IPS-20b (cell line): ENCODE data around the gene CDHR3.
A peak's percentile ranks its signal among the peaks of the same experiment; 100 is the strongest.

ENCODE experiments used
- H3K27ac ChIP-seq: one replicate; pipeline ENCODE4 v1.5.1; 2013; ENCODE audit warnings: low read length
- H3K27me3 ChIP-seq: 2 replicates; pipeline ENCODE4 v1.6.1; 2013; ENCODE audit warnings: mild to moderate bottlenecking, low read length, inconsistent platforms; ENCODE audit not compliant: insufficient read depth
- H3K36me3 ChIP-seq: 2 replicates; pipeline ENCODE4 v1.6.1; 2013; ENCODE audit warnings: low read depth, mild to moderate bottlenecking, inconsistent platforms, low read length, moderate library complexity; ENCODE audit not compliant: insufficient read depth
- H3K4me1 ChIP-seq: 2 replicates; pipeline ENCODE4 v1.6.1; 2013; ENCODE audit warnings: mild to moderate bottlenecking, control low read depth, inconsistent platforms, low read length, moderate library complexity; ENCODE audit not compliant: insufficient read depth
- H3K4me3 ChIP-seq: 2 replicates; pipeline ENCODE4 v1.5.1; 2013; ENCODE audit warnings: mild to moderate bottlenecking, low read length, inconsistent platforms
- H3K9ac ChIP-seq: 2 replicates; pipeline ENCODE4 v1.6.1; 2013; ENCODE audit warnings: low read depth, mild to moderate bottlenecking, inconsistent platforms, low read length, moderate library complexity
- H3K9me3 ChIP-seq: 2 replicates; pipeline ENCODE4 v1.6.1; 2013; ENCODE audit warnings: mild to moderate bottlenecking, low read depth, low read length, inconsistent platforms; ENCODE audit not compliant: insufficient read depth

CDHR3 gene

DNA sequence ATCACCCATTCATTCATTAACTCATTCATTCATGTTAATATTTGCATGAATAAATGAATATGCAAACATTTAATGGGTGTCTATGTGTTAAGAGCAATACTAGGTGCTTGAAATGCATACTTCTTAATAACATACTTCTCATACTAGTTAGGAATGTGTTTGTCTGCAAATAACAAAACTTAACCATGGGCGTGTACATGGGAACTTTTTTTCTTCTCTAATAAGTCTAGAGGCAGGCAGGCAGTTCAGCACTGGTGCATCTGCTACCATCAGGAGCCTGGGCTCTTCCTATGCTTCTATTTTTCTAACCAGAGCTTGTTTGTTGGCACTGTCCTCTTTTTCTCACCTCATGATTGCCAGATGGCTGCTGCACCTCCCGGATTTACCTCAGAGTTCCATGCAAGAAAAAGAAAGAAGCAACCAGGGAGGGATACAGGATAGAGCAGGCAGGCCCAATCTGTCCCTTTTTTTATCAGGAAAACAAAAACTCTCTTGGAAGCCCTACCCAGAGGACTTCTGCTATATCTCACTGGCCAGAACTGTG, 22.7 kb downstream of the CDHR3 start:
- Histone ChIP-seq H3K9me3 (no peaks in the 10 kb centered on the region), H3K4me1 (peaks cover 47% of the 10 kb centered on the region), H3K9ac (no peak overlapping the region), H3K27me3 (no peaks in the 10 kb centered on the region), H3K4me3 (no peak overlapping the region), H3K36me3 (no peaks in the 10 kb centered on the region), H3K27ac (no peak overlapping the region)

GRCh38 chr7:105987046-105987445, 24.0 kb downstream of the CDHR3 start:
- Histone ChIP-seq H3K36me3 (no peaks in the 10 kb centered on the region), H3K9ac (no peak overlapping the region), H3K4me1 (peaks cover 49% of the 10 kb centered on the region), H3K9me3 (no peaks in the 10 kb centered on the region), H3K4me3 (no peak overlapping the region), H3K27me3 (no peaks in the 10 kb centered on the region), H3K27ac (no peak overlapping the region)

GRCh38 chr7:105988276-105988675, 25.2 kb downstream of the CDHR3 start:
- no peak overlapping the region for H3K27ac ChIP-seq
- H3K9me3 ChIP-seq, result no peaks in the 10 kb centered on the region
- peaks cover 54% of the 10 kb centered on the region for H3K4me1 ChIP-seq
- no peaks in the 10 kb centered on the region for H3K27me3 ChIP-seq
- H3K36me3 ChIP-seq, result no peaks in the 10 kb centered on the region
- H3K4me3 ChIP-seq, result no peak overlapping the region
- no peak overlapping the region; the same call in 1 of the 2 replicates for H3K9ac ChIP-seq

- Histone ChIP-seq H3K9ac (no peak overlapping the region), H3K36me3 (no peaks in the 10 kb centered on the region), H3K4me3 (no peak overlapping the region), H3K27ac (no peak overlapping the region), H3K9me3 (no peaks in the 10 kb centered on the region), H3K4me1 (peaks cover 54% of the 10 kb centered on the region), H3K27me3 (no peaks in the 10 kb centered on the region)
Measured at GRCh38 chr7:105989191-105989590, 26.1 kb downstream of the CDHR3 start.

DNA sequence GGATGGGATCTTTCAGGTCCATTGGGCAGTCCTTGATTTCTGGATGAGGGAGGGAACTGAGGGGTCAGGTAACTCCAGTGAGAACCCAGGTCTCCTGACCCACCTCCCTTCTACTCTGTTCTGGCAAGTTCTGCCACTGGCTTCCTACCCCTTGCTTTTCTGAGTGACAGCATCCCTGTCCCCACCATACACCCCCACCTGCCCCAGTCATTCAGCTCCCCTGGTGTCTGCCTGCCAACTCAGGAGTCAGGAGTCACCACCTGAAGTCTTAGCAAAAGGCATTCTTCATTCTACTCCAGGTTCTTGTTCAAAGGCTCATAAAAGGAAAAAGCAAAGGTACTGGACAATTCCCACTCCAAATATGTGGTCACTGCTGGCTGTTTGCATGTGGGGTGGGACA, 26.6 kb downstream of the CDHR3 start:
- Histone ChIP-seq H3K27me3 (no peaks in the 10 kb centered on the region), H3K9ac (peak overlapping the region; percentile 39; the same call in 1 of the 2 replicates), H3K9me3 (no peaks in the 10 kb centered on the region), H3K27ac (peak overlapping the region; percentile 53), H3K4me3 (no peak overlapping the region; the same call in 1 of the 2 replicates), H3K4me1 (peaks cover 54% of the 10 kb centered on the region), H3K36me3 (no peaks in the 10 kb centered on the region)

DNA sequence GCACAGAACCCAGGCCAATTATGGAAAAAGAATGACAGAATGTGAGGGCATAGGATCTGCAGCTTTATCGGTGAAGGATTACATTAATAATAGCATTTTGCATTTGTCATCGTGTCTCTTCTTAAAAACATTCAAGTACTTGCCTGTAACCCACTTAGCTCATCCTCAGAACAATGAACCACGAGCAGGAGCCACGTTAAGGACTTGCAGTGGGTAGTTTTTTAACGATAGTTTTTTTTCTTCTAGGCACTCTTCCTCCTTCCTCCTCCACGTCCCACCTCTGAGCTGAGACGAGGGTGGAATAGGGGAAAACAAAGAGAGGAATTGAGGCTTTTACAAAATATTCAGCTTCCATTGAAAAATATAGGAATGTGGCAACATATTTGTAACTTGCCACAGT, 27.1 kb downstream of the CDHR3 start:
- Histone ChIP-seq H3K36me3 (no peaks in the 10 kb centered on the region), H3K9me3 (no peaks in the 10 kb centered on the region), H3K4me1 (peaks cover 54% of the 10 kb centered on the region), H3K4me3 (no peak overlapping the region; the same call in 1 of the 2 replicates), H3K9ac (peak overlapping the region; percentile 39; the same call in 1 of the 2 replicates), H3K27me3 (no peaks in the 10 kb centered on the region), H3K27ac (peak overlapping the region; percentile 53)

DNA sequence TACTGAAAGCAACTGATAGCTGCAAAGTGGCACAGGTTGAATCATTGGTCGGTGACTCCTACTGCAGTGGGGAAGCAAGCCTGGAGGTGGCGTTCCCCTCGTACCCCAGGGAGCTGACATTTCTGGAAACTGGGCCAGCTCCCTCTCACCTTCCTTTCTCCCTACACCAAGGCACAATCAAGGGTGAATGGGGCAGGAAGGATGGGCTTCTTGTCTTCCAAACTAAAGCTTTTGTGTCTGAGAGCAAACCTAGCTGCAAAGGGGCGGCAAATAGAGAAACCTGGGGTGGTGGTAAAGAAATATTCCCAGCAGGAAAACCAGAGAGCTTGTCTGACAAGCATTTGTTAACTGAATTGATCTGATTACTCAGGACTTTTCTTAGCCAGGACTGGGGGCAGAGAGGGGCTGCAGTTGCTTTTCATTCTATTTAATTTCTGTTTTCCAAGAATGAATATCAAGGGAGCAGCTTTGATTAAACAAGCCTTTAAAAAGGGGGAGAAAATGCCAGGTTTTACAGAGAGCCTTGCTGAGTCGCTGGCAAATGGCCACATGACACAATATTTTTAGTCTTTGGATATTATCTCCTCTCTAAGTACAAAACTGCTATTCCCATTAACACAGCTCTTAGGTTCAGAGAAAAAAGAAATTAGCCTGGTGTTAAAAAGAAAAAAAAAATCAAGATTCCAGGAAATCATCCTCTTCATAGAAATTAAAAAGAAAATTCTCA, 27.8 kb downstream of the CDHR3 start:
- Histone ChIP-seq H3K27me3 (no peaks in the 10 kb centered on the region), H3K4me1 (peaks cover 46% of the 10 kb centered on the region), H3K36me3 (no peaks in the 10 kb centered on the region), H3K27ac (peak overlapping the region; percentile 53), H3K9ac (peak overlapping the region; percentile 52; the same call in 1 of the 2 replicates), H3K9me3 (no peaks in the 10 kb centered on the region), H3K4me3 (peak overlapping the region; percentile 8; the same call in 1 of the 2 replicates)

GRCh38 chr7:105992905-105993304, 29.8 kb downstream of the CDHR3 start:
- H3K4me1 ChIP-seq, result peaks cover 33% of the 10 kb centered on the region
- H3K9ac ChIP-seq, result no peak overlapping the region
- no peaks in the 10 kb centered on the region for H3K36me3 ChIP-seq
- H3K27me3 ChIP-seq, result no peaks in the 10 kb centered on the region
- H3K4me3 ChIP-seq, result no peak overlapping the region
- H3K27ac ChIP-seq, result no peak overlapping the region
- H3K9me3 ChIP-seq, result no peaks in the 10 kb centered on the region

GRCh38 chr7:105996860-105997737, 34.0 kb downstream of the CDHR3 start:
- Histone ChIP-seq H3K36me3 (no peaks in the 10 kb centered on the region), H3K4me3 (no peak overlapping the region), H3K9ac (no peak overlapping the region), H3K27me3 (no peaks in the 10 kb centered on the region), H3K4me1 (peaks cover 8% of the 10 kb centered on the region; the same call in 1 of the 2 replicates), H3K9me3 (no peaks in the 10 kb centered on the region), H3K27ac (no peak overlapping the region)

GRCh38 chr7:105999256-105999655, 36.2 kb downstream of the CDHR3 start:
- no peaks in the 10 kb centered on the region for H3K27me3 ChIP-seq
- H3K9ac ChIP-seq, result no peak overlapping the region
- no peak overlapping the region for H3K27ac ChIP-seq
- peaks cover 6% of the 10 kb centered on the region; the same call in 1 of the 2 replicates for H3K4me1 ChIP-seq
- no peaks in the 10 kb centered on the region for H3K36me3 ChIP-seq
- H3K9me3 ChIP-seq, result no peaks in the 10 kb centered on the region
- H3K4me3 ChIP-seq, result no peak overlapping the region

DNA sequence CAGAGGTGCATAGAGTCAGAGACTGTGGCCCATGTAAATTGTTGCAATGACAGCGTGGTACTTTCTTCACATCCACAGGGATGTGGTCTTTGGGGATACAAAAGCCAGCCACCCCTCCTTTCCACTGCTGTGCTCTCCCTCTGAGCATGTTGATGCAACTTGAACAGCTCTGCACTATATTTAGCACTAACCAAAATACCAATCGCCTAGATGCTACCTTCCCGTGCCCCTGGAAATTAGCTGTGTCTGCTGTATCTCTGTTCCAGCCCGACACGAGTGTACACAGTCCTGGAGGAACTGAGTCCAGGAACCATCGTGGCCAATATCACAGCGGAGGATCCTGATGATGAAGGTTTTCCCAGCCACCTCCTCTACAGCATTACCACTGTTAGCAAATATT, 38.1 kb downstream of the CDHR3 start:
- no peak overlapping the region for H3K9ac ChIP-seq
- no peaks in the 10 kb centered on the region for H3K36me3 ChIP-seq
- no peaks in the 10 kb centered on the region for H3K27me3 ChIP-seq
- H3K4me3 ChIP-seq, result no peak overlapping the region
- peaks cover 6% of the 10 kb centered on the region; the same call in 1 of the 2 replicates for H3K4me1 ChIP-seq
- no peak overlapping the region for H3K27ac ChIP-seq
- peaks cover 9% of the 10 kb centered on the region for H3K9me3 ChIP-seq
